Hepatic stellate cell (primary cell): ENCODE data around the gene RAB28.

Source experiments
- DNase-seq: peaks from one replicate; pipeline ENCODE4 v3.0.0; 2011; ENCODE audit warnings: low spot score

The RAB28 gene

GRCh38 chr4:13484122-13484748 is at the start of gene RAB28:
Gene RAB28, minus strand, starts transcription at chr4:13484340.
- DNase-seq = peak; percentile 85

DNA sequence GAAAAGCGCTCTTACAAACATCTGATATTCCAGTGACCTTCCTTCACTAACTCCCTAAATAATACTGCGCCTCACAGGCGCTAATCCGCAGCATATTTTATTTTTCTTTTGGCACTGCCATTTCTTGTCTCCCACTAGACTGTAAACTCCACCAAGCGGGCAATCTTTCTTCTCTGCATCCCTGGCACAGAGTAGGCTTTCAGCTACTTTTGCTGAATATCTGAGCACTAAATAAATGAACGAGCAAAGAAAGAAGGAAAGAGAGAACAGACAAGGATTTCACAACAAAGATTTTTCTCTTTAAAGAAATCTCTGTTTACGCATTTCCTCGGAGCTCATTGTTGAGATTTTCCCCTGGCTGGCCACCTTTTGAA is 47.5 kb upstream of the RAB28 start:
- no peak for DNase-seq

GRCh38 chr4:13530823-13531624 is 46.9 kb upstream of the RAB28 start:
- no peak for DNase-seq

- no peak for DNase-seq
Measured at GRCh38 chr4:13529128-13529919, 45.2 kb upstream of the RAB28 start.

- DNase-seq = no peak
Measured at GRCh38 chr4:13528821-13529127, 44.6 kb upstream of the RAB28 start.

- DNase-seq = peak; percentile 3
Measured at GRCh38 chr4:13527981-13528820, 44.1 kb upstream of the RAB28 start.

GRCh38 chr4:13527192-13527980 is 43.2 kb upstream of the RAB28 start:
- peak; percentile 2 for DNase-seq

DNA sequence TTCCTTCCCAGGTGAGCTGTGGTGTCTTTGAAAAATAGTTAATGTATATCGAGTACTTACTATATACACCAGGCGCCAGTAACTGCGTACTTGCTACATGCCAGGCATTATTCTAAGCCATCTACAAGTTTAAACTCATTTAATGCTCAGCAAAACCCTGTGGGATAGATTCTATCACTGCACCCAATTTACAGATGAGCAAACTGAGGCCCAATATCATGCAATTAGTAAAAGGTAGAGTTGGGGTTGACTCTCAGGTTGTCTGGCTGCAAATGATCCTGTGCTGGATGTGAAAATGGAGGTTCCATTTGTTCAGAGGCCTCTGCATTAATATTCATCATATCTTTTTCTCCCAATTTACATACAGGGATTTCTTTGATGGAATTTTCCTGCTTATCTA is 42.5 kb upstream of the RAB28 start:
- no peak for DNase-seq

DNA sequence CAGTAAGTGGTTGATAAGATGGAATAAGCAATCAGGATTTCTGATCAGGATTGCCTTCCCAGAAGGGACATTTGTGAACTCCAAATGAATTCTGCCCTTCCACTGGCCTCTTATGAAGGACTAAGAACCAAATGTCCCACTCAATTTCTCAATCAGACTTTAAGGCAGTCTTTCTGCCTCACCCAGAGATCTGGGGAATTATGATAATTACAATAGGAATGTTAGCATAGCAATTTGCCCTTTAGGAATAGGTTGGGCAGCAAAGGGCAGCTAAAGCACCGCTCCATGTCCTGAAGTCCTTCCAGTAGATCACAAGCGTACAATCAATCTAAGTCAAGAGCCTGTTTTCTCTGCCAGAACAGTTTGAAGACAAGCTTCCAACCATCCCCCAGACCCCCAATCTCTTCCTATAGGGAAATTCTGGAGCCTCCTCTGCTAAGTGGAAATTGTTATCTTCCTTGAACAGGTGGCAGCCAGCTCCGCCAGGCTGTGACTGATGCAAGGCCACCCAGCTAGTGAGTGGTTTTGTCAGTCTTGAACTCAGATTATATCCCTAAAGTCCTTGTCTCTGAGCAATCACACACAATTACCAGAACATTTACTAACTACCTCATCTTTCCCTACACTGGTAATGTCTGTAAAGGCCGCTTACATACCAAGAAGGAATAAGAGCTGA is 41.6 kb upstream of the RAB28 start:
- peak; percentile 4 for DNase-seq

- peak; percentile 34 for DNase-seq
Measured at GRCh38 chr4:13524504-13525243, 40.5 kb upstream of the RAB28 start.

DNA sequence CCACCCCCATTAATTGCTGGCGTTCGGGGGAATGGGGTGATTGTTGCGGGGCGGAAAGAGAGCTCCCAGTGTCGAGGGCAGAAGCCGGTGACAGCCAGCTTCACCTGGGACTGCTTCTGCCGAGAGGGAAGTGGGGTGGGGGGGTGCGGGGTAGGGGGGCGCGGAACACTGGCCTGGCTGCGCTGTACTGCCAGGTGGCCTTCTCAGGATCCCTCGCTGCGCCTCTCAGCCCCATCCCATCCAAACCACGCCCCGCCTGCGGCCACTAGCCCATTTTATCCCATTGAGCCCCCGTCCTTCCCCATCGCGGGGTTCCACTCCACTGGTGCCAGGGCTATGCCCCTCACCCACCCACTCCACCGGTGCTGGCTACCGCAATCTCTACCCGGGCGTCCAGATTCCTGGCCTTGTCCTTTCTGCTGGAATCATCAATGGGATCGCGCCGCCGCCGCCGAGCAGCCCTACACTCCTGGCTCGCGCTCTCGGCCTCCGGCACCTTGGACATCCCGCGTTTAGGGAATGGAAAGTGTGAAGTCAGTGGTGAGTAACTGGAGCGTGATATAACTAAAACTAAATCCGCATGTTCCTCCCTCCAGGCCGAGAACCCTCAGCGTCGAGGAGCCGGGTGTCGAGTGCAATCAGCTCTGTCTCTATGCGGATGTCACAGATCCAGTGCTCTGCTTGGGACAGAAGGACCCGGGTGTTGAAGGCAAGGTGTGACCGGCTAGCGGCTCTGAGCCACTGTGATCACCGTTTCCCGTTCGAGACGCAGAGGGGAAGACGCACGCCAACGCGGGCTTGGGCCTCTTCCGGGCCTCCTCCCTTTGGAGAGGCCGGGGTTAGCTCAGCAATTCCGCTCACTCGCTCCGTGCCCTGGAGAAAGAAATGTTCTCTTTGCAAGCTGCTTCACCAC is 39.7 kb upstream of the RAB28 start:
- no peak for DNase-seq

DNA sequence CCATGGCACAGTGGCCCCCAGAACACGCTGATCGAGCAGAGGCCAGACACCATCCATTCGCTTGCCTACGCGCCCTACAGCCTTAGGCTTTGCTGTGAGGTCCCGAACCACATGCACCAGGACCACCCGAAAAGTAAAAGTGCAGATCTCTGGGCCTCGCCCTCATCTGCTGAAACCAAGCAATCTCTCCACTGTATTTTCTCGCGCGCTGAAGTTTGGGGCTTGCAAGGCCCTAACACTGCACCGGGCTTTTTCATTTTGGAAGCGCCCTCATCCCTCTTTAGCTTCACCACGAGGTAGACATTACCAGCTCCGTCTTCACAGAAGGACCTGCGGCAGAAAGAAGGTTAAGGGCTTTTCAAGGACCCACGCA is 39.0 kb upstream of the RAB28 start:
- DNase-seq = no peak

GRCh38 chr4:13522282-13523104 is 38.4 kb upstream of the RAB28 start:
- peak; percentile 13 for DNase-seq

DNA sequence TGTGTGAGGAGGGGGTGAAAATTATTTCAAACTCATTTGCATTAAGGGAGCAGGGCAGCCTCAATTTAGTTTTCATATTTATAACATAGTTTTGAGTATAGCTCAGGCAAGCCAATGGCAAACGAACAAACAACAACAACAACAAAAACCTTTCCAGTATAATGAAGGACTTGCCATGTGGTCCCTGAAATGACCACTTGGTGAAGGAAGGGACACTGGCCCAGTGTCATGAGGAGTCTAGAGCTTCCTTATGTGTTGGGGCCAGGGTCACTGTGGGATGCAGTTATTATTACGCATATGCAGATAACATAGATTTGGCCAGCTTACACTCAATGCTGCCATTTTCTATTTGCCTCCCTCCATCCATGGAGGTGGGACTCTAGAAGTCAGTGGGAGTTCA is 36.9 kb upstream of the RAB28 start:
- no peak for DNase-seq

GRCh38 chr4:13516315-13516860 is 32.2 kb upstream of the RAB28 start:
- DNase-seq = no peak

DNA sequence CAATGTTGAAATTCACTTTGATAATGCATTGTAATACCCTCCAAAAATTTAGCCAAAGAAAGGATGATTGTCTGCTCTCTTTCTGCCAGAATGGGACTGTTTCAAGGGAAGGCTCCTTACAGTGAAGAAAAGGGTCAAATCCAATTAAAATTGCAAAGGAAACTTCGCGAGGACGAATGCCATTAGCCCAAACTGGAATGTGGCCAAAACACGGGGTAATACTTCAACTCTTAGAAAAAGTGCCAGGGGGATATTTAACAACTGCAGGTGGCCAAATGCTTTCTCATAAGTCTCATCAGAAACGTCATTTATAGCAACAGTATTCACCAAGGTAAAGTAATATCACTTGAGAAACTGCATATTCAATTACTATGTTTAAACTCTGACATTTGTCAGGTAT is 31.1 kb upstream of the RAB28 start:
- DNase-seq = no peak

GRCh38 chr4:13514722-13515121 is 30.6 kb upstream of the RAB28 start:
- DNase-seq = no peak

- DNase-seq = no peak
Measured at GRCh38 chr4:13511101-13511500, 27.0 kb upstream of the RAB28 start.
